Activated naive CD8-positive, alpha-beta T cell treated with anti-CD3 and anti-CD28 coated beads, Interleukin-2, amount 10 ng/mL, durations not matched to agents 7 days and 5 days (primary cell): ENCODE results near the gene BMX. TPM values are rescaled to one million over a fixed set of nuclear protein-coding genes. Genes with fewer than 3 reads are reported as not detected.

Experiments used
- ATAC-seq: fragments of 150-1000 bp; cut with Tn5 transposase; one replicate; pipeline ENCODE4 v1.10.0; 2021; ENCODE audit warnings: low read depth, moderate library complexity
- POLR2A ChIA-PET: fragments of 350-600 bp; sonication (Branson Sonifier 250); formaldehyde crosslinking; loops from one replicate; lab custom pipeline; 2021; ENCODE audit warnings: antibody characterized with exemption; lab: Charles Lee
- DNase-seq: peaks from one replicate; pipeline ENCODE4 v3.0.0; 2021
- H3K27ac Mint-ChIP-seq: one replicate; pipeline ENCODE4 v1.8.0; 2022; ENCODE audit warnings: mild to moderate bottlenecking, mixed read lengths
- H3K27me3 Mint-ChIP-seq: one replicate; pipeline ENCODE4 v1.8.0; 2022; ENCODE audit warnings: mild to moderate bottlenecking, moderate library complexity, mixed read lengths
- H3K36me3 Mint-ChIP-seq: one replicate; pipeline ENCODE4 v1.8.0; 2021; ENCODE audit warnings: mild to moderate bottlenecking, mixed read lengths
- H3K4me1 Mint-ChIP-seq: one replicate; pipeline ENCODE4 v1.8.0; 2021; ENCODE audit warnings: mixed read lengths
- H3K4me3 Mint-ChIP-seq: one replicate; pipeline ENCODE4 v1.8.0; 2022; ENCODE audit warnings: mild to moderate bottlenecking, moderate library complexity, mixed read lengths
- H3K9me3 Mint-ChIP-seq: one replicate; pipeline ENCODE4 v1.8.0; 2021; ENCODE audit warnings: mixed read lengths
- total RNA-seq, 2 experiments: library from RNA; stranded (reverse); gene quantifications; one replicate each; pipeline ENCODE4 v1.2.3, GENCODE V29; 2021

Gene BMX
- total RNA-seq, 2 experiments from 2014 or later, result not detected

DNA sequence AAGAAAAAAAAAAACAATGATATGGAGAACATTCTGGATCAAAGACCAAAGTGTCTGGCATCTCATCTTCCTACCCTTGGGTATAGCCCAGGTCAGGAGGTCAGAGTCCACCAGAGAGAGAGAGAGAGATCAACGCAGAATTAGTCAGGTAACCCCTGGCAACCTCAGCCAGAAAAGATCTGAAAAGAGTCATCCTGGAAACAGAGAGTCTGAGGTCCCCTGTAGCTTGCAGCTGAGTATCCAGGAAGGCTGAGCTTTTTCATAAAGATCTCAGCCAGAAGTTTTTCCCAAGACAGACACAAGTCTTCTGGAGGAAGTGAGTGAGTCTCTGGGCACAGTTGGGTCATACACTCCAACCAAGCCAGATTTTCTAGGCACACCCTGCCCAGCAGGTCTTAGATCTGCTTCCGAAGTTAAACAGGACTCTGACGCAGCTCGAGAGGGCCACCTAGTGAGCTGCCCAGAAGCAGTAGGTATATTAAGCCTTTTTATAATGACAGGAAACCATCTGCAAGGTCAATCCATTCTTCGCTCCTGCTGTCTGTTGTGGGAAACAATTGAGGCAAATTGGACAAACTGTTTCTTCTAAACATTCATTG is 64.5 kb downstream of the BMX start:
- POLR2A ChIA-PET, result no interaction called here

DNA sequence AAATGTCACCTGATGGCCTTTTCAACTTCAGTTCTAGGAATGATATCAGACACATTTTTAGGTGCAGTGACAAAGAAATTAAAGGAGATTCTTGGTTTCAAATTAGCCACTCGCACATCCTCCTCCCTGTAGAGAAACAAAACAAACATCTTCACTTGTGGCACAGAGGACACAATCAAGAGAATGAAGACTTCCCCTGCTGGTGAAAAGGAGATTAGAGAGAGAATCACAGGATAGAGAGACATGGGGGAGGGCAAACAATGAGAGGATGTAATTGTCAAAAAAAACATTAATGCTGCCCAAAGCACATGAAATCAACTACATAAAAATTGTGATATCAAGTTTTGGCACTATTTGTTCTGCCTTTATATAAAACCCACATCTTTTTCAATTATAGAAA is 65.6 kb downstream of the BMX start:
- no peak for ATAC-seq
- Mint-ChIP-seq H3K27me3 (peaks cover 5% of the 10 kb centered on the region), H3K36me3 (no peaks in the 10 kb centered on the region), H3K9me3 (no peaks in the 10 kb centered on the region), H3K27ac (no peak overlapping the region), H3K4me1 (no peaks in the 10 kb centered on the region), H3K4me3 (no peak overlapping the region)
- POLR2A ChIA-PET, result no interaction called here
- DNase-seq, result no peak

More for the DNA sequence above, 64.5 kb downstream of the BMX start:
- ATAC-seq, result no peak
- no peaks in the 10 kb centered on the region for H3K9me3 Mint-ChIP-seq
- H3K36me3 Mint-ChIP-seq, result no peaks in the 10 kb centered on the region
- peaks cover 5% of the 10 kb centered on the region for H3K27me3 Mint-ChIP-seq
- no peaks in the 10 kb centered on the region for H3K4me1 Mint-ChIP-seq
- DNase-seq, result no peak
- no peak overlapping the region for H3K4me3 Mint-ChIP-seq
- H3K27ac Mint-ChIP-seq, result no peak overlapping the region

DNA sequence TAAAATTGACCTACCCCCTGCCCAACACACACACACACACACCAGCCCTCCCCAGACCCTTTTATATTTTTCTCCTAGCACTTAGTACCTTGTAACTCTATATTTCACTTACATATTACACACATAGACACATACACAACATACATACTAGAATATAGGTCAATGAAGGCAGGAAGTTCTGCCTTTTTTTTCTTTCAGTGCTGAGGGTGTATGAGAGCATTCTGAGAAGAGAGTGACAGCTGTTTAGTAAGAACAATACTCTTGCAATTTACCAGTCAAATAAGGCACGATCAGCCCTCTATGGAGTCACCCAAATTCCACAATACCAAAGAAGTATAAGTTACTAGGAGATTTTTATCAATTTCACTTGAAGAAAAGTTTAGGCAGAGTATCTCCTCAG is 66.7 kb downstream of the BMX start:
- peaks cover 5% of the 10 kb centered on the region for H3K27me3 Mint-ChIP-seq
- POLR2A ChIA-PET, result no interaction called here
- ATAC-seq (no peak), DNase-seq (no peak)
- no peak overlapping the region for H3K27ac Mint-ChIP-seq
- H3K4me3 Mint-ChIP-seq, result no peak overlapping the region
- H3K4me1 Mint-ChIP-seq, result no peaks in the 10 kb centered on the region
- no peaks in the 10 kb centered on the region for H3K36me3 Mint-ChIP-seq
- no peaks in the 10 kb centered on the region for H3K9me3 Mint-ChIP-seq

DNA sequence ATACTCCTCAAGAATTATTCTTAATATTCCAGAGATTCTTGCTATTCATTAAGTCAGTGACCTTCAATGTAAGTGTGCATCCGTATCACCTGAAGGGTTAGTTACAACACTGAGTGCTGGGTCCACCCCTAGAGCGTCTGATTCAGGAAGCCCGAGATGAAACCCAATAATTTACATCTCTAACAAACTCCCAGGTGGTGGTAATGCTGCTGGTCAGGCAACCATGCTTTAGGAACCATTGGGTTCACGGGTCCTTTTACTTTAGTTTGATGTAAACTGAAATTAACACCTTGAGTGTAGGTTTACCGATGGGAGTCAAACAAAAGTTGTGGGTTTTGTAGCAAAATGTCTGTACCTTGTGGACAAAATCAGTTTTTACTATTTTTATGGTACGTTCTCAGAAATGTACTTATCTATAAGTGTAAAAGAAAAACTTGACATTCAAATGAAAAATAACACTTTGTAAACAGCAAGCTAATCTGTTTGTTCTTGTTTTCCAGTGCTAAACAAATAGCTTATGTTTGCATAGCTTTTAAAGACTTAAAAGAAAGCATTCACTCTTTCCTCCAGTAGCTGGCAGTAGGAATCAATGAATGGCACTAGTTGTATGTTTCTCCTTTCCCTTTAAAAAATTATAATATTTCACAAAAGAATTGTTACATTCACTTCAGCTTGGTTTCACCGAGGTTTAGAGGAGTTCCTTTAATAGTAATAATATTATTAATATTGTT is 67.4 kb downstream of the BMX start:
- POLR2A ChIA-PET, result no interaction called here

DNA sequence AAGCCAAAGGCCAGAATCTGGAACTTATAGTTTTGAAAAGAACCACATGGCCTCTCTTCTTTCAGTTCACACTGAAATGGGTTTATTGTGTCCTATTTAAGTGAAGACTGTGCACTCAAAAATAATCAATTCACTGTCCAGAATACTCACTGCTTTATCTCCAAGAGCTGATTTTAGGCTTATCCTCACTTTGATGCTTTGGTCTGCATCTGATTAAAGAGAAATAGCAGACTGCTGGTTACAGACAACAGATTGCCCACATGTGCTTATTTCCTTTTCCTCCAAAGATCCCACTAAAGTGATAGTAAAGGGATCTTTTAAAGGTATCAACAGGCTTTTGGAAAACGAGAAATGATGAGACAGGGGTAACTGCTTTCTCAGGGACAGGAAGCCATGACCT is 69.5 kb downstream of the BMX start:
- Mint-ChIP-seq H3K27me3 (no peaks in the 10 kb centered on the region), H3K9me3 (no peaks in the 10 kb centered on the region), H3K27ac (no peak overlapping the region), H3K4me3 (no peak overlapping the region), H3K36me3 (no peaks in the 10 kb centered on the region), H3K4me1 (no peaks in the 10 kb centered on the region)
- DNase-seq (no peak), ATAC-seq (no peak)
- POLR2A ChIA-PET, result no interaction called here

More for the DNA sequence above, 67.4 kb downstream of the BMX start:
- Mint-ChIP-seq H3K27ac (no peak overlapping the region), H3K4me3 (no peak overlapping the region), H3K4me1 (no peaks in the 10 kb centered on the region), H3K27me3 (peaks cover 5% of the 10 kb centered on the region), H3K9me3 (no peaks in the 10 kb centered on the region), H3K36me3 (no peaks in the 10 kb centered on the region)
- ATAC-seq, result no peak
- DNase-seq, result no peak

- Mint-ChIP-seq H3K27me3 (peaks cover 7% of the 10 kb centered on the region), H3K4me1 (no peaks in the 10 kb centered on the region), H3K27ac (no peak overlapping the region), H3K4me3 (no peak overlapping the region), H3K36me3 (no peaks in the 10 kb centered on the region), H3K9me3 (no peaks in the 10 kb centered on the region)
- DNase-seq (no peak), ATAC-seq (no peak)
- POLR2A ChIA-PET, result no interaction called here
Measured at GRCh38 chrX:15574017-15574416, 73.4 kb downstream of the BMX start.

DNA sequence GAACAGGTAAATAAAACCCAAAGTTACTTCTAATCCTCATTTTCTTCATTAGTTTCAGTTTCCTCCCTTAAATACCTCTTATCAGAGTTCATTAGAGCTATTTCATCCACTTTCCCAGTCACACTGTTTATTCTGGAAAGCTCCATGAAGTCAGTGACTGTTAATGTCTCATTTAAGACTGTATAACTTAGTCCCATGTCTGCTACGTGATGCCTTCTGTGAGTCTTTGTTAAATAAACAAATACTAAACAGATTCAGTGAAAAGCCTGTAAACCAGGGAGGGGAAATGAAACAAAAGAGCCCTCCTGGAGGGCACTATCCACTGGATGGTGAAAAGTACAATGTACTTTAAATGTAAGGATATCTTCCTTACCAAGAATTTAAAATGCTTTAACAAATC is 75.4 kb downstream of the BMX start:
- Mint-ChIP-seq H3K4me1 (no peaks in the 10 kb centered on the region), H3K27me3 (peaks cover 7% of the 10 kb centered on the region), H3K36me3 (no peaks in the 10 kb centered on the region), H3K9me3 (no peaks in the 10 kb centered on the region), H3K4me3 (no peak overlapping the region), H3K27ac (no peak overlapping the region)
- no peak for ATAC-seq
- POLR2A ChIA-PET, result no interaction called here
- no peak for DNase-seq

GRCh38 chrX:15579778-15580747 is 79.5 kb downstream of the BMX start:
- Mint-ChIP-seq H3K36me3 (no peaks in the 10 kb centered on the region), H3K4me1 (no peaks in the 10 kb centered on the region), H3K9me3 (no peaks in the 10 kb centered on the region), H3K4me3 (no peak overlapping the region), H3K27me3 (peaks cover 10% of the 10 kb centered on the region), H3K27ac (no peak overlapping the region)
- DNase-seq (no peak), ATAC-seq (no peak)
- POLR2A ChIA-PET, result no interaction called here

DNA sequence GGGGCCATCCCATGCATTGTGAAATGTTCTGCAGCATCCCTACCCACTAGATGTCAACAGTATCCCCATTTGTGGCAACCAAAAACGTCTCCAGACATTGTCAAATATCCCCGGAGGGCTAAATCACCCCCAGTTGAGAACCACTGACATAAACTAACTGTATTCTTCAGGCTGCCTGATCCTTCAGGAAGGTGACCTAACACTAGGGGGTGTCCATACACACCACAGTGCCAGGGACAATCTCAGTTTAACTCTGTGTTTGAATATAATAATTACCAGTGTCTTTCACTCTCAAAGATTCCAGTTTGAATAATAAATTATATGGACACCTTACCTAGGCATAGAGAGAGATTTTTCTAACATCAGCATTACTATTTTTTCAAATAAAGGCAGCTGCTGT is 93.8 kb downstream of the BMX start:
- H3K4me1 Mint-ChIP-seq, result no peaks in the 10 kb centered on the region
- H3K27me3 Mint-ChIP-seq, result no peaks in the 10 kb centered on the region
- POLR2A ChIA-PET, result no interaction called here
- DNase-seq (no peak), ATAC-seq (no peak)
- no peaks in the 10 kb centered on the region for H3K9me3 Mint-ChIP-seq
- H3K36me3 Mint-ChIP-seq, result no peaks in the 10 kb centered on the region
- H3K4me3 Mint-ChIP-seq, result no peak overlapping the region
- no peak overlapping the region for H3K27ac Mint-ChIP-seq

DNA sequence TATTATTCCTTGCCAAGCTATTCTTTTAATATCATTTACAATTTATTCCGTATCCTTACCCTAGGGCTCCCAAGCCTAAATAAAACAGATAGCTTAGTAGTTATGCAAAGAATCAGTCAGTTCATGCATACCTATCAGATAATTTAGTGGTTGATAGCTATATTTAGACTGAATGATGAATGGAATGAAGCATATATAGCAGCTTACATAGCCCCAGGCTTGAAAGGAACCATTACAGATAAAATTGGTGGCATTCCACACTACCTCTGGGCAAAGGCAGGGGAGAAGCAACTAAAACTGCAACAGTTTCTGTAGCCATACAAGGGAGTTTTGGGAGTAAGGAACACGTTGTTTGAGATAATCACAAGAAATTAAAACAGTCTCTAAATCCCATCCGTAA is 97.4 kb downstream of the BMX start:
- H3K36me3 Mint-ChIP-seq, result no peaks in the 10 kb centered on the region
- no peaks in the 10 kb centered on the region for H3K27me3 Mint-ChIP-seq
- H3K4me1 Mint-ChIP-seq, result no peaks in the 10 kb centered on the region
- H3K27ac Mint-ChIP-seq, result no peak overlapping the region
- no peaks in the 10 kb centered on the region for H3K9me3 Mint-ChIP-seq
- DNase-seq (no peak), ATAC-seq (no peak)
- no peak overlapping the region for H3K4me3 Mint-ChIP-seq
- POLR2A ChIA-PET, result no interaction called here

DNA sequence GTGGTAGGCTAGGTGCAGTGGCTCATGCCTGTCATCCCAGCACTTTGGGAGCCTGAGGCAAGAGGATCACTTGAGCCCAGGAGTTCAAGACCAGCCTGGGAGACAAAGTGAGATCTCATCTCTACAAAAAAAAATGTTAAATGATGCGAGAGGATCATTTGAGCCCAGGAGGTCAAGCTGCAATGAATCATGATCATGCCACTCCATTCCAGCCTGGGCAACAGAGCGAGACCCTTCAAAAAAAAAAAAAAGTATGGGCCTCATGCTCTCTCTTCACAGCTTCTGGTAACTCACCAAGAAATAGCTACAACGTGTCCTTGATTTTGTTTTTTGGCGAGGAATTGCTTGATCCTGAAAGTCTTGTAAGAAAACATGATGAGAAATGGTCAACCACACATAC is 98.9 kb downstream of the BMX start:
- Mint-ChIP-seq H3K36me3 (no peaks in the 10 kb centered on the region), H3K4me3 (no peak overlapping the region), H3K27ac (no peak overlapping the region), H3K9me3 (no peaks in the 10 kb centered on the region), H3K27me3 (no peaks in the 10 kb centered on the region), H3K4me1 (no peaks in the 10 kb centered on the region)
- POLR2A ChIA-PET, result no interaction called here
- DNase-seq, result no peak
- no peak for ATAC-seq

DNA sequence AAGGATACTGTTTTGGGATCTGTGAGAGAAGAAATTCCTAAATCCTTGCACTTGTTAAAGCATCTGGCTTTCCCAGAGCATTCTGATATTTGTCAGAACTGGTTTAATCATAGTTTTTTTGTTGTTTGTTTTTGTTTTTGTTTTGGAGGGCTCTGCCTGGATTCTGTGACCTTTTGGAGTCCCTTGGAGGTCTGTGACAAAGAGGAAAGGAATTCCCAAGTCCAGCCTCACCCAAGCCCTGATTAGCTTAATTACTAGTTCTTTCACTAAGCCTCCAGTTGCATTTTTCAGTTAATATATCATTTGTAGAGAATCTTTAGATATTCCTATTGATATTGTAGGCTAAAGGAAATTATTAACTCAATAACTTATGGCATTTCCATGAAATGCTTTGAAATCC is 99.4 kb downstream of the BMX start:
- no peaks in the 10 kb centered on the region for H3K9me3 Mint-ChIP-seq
- H3K4me3 Mint-ChIP-seq, result no peak overlapping the region
- no peaks in the 10 kb centered on the region for H3K4me1 Mint-ChIP-seq
- no peaks in the 10 kb centered on the region for H3K36me3 Mint-ChIP-seq
- no peak overlapping the region for H3K27ac Mint-ChIP-seq
- DNase-seq, result no peak
- ATAC-seq, result no peak
- no peaks in the 10 kb centered on the region for H3K27me3 Mint-ChIP-seq
- POLR2A ChIA-PET, result no interaction called here

DNA sequence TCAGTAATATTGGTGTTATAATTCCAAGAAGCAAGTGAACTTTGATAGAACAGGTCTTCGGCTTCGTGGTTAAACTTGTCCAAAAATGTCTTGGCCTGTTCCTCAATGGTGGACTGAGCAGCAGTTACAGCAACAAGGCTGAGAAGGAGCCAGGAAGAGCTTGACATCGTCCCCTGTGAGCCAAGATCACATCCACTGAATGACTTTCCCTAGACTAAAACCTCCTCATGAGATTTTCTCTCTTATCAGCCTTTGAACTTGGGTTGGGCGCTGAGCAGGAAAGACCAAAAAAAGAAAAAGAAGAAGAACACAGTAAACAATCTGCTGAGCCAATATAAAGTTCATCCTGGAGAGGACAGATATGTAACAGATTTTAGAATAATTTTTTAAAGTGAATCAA is 100.1 kb downstream of the BMX start, which contains the start of gene ACE2:
Gene ACE2 (minus strand): TSS at position 216 of the 400 bp plus-strand sequence. CDS start 49 bp downstream, at position 167.
- Mint-ChIP-seq H3K9me3 (no peaks in the 10 kb centered on the region), H3K4me3 (no peak within 1 kb of the TSS), H3K36me3 (no peaks in the 10 kb centered on the region), H3K27ac (no peak within 1 kb of the TSS), H3K27me3 (no peaks in the 10 kb centered on the region), H3K4me1 (no peaks in the 10 kb centered on the region)
- ATAC-seq (no peak), DNase-seq (no peak)
- POLR2A ChIA-PET, result no interaction called here
